Spleen (tissue), 7 donors: ENCODE results near the gene MORN3.

Source experiments
- CTCF ChIP-seq, 11 experiments: fragments of 200-600 bp in 7 of 11; fragments of 450-650 bp in 4 of 11; sonication (generic) in 4 of 11; IDR thresholded peaks in 8 of 11; conservative IDR thresholded peaks in 3 of 11; 1 replicate in 7 of 11; 2 replicates in 4 of 11; pipeline versions ENCODE4 v1.4.0 to v1.8.0; 2016 to 2021; ENCODE audit warnings: antibody characterized with exemption in 11 of 11, inconsistent platforms in 4 of 11, mild to moderate bottlenecking in 1 of 11
- POLR2A ChIP-seq, 3 donors: fragments of 450-650 bp; IDR thresholded peaks; one replicate each; pipeline ENCODE4 v1.5.1; 2017; ENCODE audit warnings: antibody characterized with exemption in 3 of 3, mild to moderate bottlenecking in 1 of 3
- POLR2AphosphoS5 ChIP-seq, 3 donors: sonication (generic); formaldehyde crosslinking; IDR thresholded peaks; one replicate each; pipeline ENCODE4 v1.5.1; 2017; ENCODE audit warnings: antibody characterized with exemption in 3 of 3
- donor health status: DM: no; HTN: no; CAD: no; lungs with moderate emphysema.
- donor health status: DM: no; HTN: no; CAD: no.
- donor health status: DM: no; HTN: no; CAD: no.

DNA sequence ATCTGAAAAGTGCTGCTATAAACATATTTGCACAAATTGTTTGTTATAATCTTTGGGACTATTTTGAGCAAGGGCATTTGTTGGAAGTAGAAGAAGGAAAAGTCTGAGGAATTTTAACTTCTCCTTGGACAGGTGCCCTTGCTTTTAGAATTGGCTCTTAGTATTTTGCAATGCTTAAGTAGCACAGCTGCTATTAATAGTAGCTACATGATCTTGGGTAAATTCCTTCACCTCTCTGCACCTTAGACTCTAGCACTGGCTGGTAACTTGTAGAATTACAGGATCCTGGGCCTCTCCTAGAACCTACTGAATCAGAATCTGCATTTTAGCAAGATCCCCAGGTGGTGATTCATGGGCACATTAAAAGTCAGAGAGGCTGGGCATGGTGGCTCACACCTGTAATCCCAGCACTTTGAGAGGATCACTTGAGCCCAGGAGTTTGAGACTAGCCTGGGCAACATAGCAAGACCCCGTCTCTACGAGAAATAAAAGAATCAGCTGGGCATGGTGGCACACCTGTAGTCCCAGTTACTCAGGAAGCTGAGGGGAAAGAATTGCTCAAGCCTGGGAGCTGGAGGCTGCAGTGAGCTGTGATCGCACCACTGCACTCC lies 32.3 kb upstream of the MORN3 start:
- TF ChIP-seq CTCF (IDR thresholded peaks at IDR 0.05 in 8 of 11, conservative IDR thresholded peaks at IDR 0.05 in 3 of 11) (no peak), POLR2AphosphoS5 (IDR thresholded peaks at IDR 0.05) (no peak), POLR2A (IDR thresholded peaks at IDR 0.05) (no peak)
